NB4 (cell line): ENCODE results near the gene EID2B.

Experiments used
- DNase-seq: peaks from one replicate; pipeline ENCODE4 v3.0.0; 2010; ENCODE audit warnings: low read depth
- H3K4me3 ChIP-seq: one replicate; pipeline ENCODE4 v1.5.1; 2011; ENCODE audit warnings: mild to moderate bottlenecking, low read depth, low read length, moderate library complexity
- CTCF ChIP-seq: IDR thresholded peaks from one replicate; pipeline ENCODE4 v1.5.1; 2012; ENCODE audit warnings: low read depth, low read length
- MYC ChIP-seq: IDR thresholded peaks from 2 replicates; pipeline ENCODE4 v1.6.1; 2011; ENCODE audit warnings: low read depth, low read length
- POLR2A ChIP-seq: IDR thresholded peaks from 2 replicates; pipeline ENCODE4 v1.6.1; 2011; ENCODE audit warnings: mild to moderate bottlenecking; ENCODE audit not compliant: insufficient read length; ENCODE audit errors: extremely low read depth
- TF ChIP-seq, protein P1 (sequence below): IDR thresholded peaks from 2 replicates; pipeline ENCODE4 v1.6.1; 2011; ENCODE audit warnings: low read depth, low read length

The EID2B gene, protein sequence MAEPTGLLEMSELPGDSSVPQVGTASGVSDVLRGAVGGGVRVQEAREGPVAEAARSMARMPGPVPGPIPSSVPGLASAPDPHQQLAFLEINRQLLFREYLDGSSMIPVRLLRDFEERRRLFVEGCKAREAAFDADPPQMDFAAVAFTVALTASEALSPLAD

DNA sequence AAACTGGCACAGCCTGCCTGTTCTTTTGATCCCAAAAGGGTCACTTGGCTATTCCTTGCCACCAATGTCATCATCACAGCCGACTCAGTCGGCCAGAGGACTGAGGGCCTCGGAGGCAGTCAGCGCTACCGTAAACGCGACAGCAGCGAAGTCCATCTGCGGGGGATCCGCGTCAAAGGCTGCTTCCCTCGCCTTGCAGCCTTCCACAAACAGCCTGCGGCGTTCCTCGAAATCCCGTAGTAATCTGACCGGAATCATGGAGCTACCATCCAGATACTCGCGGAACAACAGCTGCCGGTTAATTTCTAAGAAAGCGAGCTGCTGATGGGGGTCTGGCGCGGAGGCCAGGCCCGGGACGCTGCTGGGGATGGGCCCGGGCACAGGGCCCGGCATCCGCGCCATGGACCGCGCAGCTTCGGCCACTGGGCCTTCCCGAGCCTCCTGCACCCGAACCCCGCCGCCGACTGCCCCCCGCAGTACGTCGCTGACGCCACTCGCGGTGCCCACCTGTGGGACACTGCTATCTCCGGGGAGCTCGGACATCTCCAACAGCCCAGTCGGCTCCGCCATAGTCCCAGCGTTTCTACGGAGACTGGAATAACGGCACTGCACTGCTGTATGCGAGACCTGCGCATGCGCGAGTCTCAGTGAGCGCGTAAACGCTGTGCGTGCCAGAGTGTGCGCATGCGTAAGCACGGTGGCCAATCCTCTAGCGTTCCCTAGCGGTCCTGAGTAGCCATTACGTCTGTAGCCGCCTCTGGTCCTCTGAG lies at the start of gene EID2B:
EID2B (minus strand) TSS at position 620 of the 770 bp plus-strand sequence; CDS start at position 570, 50 bp downstream.
- TF ChIP-seq, protein P1, sequence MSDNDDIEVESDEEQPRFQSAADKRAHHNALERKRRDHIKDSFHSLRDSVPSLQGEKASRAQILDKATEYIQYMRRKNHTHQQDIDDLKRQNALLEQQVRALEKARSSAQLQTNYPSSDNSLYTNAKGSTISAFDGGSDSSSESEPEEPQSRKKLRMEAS: no peak
- TF ChIP-seq POLR2A: peak; percentile 58
- TF ChIP-seq CTCF: peak; percentile 76
- 0 out of 2 replicates have a peak, but pooled peaks have one; percentile 44 for TF ChIP-seq MYC
- H3K4me3 ChIP-seq: peak within 1 kb of the TSS; percentile 84
- DNase-seq: peak; percentile 90

DNA sequence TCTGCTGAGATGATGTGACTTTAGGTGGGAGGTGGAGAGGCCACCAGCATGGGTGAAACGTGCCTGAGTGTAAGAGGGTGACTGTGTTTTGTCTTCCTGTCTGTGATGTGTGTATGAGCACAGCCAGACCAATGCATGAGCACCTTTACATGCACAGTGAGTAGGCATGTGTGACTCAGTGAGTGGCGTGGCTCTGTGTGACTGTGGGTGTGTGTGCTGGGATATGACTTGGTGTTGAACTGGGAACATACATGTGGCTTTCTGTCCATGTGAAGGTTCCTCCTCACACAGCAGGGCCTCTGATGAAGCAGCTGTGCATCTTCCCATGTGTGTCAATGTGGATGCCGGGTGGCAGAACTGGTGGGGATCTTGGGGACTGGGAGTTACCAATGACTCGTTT lies 49.8 kb upstream of the EID2B start:
- DNase-seq: no peak
- no peak for TF ChIP-seq POLR2A
- TF ChIP-seq, protein P1: no peak
- no peak for TF ChIP-seq MYC
- H3K4me3 ChIP-seq: no peak overlapping the region

- H3K4me3 ChIP-seq: no peak overlapping the region
- no peak for DNase-seq
- TF ChIP-seq POLR2A (no peak), MYC (no peak), CTCF (no peak)
- TF ChIP-seq, protein P1: no peak
Measured at GRCh38 chr19:39568604-39569003, 36.0 kb upstream of the EID2B start.

- TF ChIP-seq, protein P1: no peak
- no peak for TF ChIP-seq MYC
- TF ChIP-seq CTCF: no peak
- no peak for TF ChIP-seq POLR2A
- DNase-seq: no peak
- H3K4me3 ChIP-seq: no peak overlapping the region
Measured at GRCh38 chr19:39566064-39566463, 33.4 kb upstream of the EID2B start.

DNA sequence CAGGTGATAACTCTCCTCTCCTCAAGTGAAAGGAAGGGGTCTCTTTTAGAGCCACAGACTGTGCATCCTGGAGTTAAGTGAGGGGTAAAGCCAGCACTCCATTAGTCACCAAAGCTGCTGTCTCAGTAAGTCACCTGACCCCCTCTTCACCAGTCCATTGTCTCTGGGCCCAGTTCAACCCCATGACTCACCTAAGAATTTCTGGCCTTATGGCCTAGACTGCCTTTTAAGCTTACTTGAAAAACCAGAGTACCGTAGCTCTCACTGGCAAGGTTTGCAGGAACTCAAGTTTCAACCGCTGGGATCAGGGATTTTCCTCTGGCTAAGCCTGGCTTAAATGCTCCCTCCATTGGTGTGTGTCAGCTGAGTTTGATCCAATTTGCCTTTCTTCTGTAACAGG lies 30.8 kb upstream of the EID2B start:
- DNase-seq: no peak
- H3K4me3 ChIP-seq: no peak overlapping the region
- no peak for TF ChIP-seq CTCF
- TF ChIP-seq, protein P1: no peak

GRCh38 chr19:39558624-39559117 lies 26.0 kb upstream of the EID2B start:
- no peak overlapping the region for H3K4me3 ChIP-seq
- DNase-seq: no peak
- TF ChIP-seq MYC: no peak
- no peak for TF ChIP-seq POLR2A
- TF ChIP-seq CTCF: no peak
- TF ChIP-seq, protein P1: no peak
